Suppressor macrophage treated with lipopolysaccharide for 4 hours (primary cell): ENCODE measurements around the gene CDK10.
"Not testable (repeated sequence)": the region's sequence is repeated elsewhere in the genome, so short reads cannot be mapped to it uniquely, and the experiment has no call there.

Source experiments
- DNase-seq: peaks from one replicate; pipeline ENCODE4 v3.0.0-alpha.2; 2020

The CDK10 gene

GRCh38 chr16:89668790-89669158 lies 17.7 kb upstream of the CDK10 start:
- DNase-seq: no peak

DNA sequence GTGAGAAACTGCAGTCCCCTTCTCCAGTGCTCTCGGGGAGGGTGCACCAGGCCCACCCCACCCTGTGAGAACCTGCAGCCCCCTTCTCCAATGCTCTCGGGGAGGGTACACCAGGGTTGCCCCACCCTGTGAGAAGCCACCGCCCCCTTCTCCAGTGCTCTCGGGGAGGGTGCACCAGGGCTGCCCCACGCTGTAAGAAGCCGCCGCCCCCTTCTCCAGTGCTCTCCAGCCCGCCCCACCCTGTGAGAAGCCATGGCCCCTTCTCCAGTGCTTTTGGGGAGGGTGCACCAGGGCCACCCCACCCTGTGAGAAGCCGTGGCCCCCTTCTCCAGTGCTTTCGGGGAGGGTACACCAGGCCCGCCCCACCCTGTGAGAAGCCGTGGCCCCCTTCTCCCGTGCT lies 16.7 kb upstream of the CDK10 start:
- DNase-seq: no peak

- DNase-seq: no peak
Observed at GRCh38 chr16:89670496-89671431, 15.7 kb upstream of the CDK10 start.

DNA sequence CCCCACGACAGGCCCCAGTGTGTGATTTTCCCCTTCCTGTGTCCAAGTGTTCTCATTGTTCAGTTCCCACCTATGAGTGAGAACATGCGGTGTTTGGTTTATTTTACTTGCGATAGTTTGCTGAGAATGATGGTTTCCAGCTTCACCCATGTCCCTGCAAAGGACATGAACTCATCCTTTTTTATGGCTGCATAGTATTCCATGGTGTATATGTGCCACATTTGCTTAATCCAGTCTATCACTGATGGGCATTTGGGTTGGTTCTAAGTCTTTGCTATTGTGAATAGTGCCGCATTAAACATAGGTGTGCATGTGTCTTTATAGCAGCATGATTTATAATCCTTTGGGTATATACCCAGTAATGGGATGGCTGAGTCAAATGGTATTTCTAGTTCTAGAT lies 14.9 kb upstream of the CDK10 start:
- not testable (repeated sequence) for DNase-seq

GRCh38 chr16:89672177-89672941 lies 14.1 kb upstream of the CDK10 start:
- DNase-seq: no peak

- DNase-seq: no peak
Observed at GRCh38 chr16:89678258-89678657, 8.2 kb upstream of the CDK10 start.

- no peak for DNase-seq
Observed at GRCh38 chr16:89685916-89686315, 573 bp upstream of the CDK10 start.

DNA sequence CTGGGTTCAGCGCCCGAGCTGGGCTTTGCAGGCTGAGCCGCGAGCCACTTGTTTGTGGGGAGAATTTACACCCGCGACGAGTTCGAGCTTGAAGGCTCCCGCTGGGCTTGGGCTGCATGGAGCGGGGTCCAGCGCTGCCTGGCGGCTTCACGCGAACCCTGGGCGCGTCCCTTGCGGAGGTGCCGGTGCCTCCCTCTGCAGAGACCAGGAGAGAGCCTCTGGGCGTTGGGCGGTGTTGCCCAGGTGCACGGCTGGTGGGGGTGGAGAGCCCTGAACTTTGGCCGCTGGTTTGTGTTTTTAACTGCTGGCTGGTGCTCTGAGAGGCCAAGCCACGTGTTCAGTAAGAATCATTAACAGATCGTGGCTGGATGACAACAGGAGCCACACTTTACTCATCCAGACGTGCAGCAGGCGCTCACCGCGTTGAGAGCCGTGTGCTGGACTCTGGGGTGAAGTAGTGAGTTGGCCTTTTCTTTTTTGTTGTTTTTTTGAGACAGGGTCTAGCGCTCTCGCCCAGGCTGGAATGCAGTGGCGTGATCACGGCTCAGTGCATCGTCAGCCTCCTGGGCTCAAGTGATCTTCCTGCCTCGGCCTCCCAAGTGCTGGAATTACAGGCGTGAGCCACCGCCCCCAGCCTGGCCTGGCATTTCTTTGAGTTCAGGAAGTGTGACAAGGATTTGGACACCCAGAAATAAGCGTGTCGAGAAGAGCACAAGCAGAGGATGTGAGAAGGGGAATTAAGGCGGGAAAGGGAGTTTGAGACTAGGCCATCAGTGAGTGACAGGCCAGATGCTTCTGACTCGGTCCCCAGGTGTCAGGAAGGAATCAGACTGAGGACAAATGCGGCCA lies 827 bp downstream of the CDK10 start:
- DNase-seq: no peak

DNA sequence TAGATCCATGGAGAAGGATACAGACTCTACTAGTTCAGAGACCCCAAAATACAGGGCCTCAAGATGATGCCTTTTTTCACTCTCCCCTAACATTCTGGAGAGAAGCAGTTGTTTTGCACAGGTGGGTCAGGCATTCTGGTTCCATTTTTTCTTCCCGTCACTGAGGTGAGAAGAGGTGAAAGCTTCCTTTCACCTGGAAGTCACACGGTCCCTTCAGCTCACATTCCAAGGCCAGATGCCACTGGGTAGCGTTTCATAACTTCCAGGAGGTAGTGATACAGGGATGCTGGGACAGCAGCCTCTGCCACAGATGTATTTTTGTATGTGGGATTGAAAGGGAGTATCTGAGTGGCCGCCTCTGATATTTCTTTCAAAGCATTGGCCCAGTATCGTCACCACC lies 1.9 kb downstream of the CDK10 start:
- no peak for DNase-seq

GRCh38 chr16:89689142-89689541 lies 2.7 kb downstream of the CDK10 start:
- DNase-seq: no peak

DNA sequence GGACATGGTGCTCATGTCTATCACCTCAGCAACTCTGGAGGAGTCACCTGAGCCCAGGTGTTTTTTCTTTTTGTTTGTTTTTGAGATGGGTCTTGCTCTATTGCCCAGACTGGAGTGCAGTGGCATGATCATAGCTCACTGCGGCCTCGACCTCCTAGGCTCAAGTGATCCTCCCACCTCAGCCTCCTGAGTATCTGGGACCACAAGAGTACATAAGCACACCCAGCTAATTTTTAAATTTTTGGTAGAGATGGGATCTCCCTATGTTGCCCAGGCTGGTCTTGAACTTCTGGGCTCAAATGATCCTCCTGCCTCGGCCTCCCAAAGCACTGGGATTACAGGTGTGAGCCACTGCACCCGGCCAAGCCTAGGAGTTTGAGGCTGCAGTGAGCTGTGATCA lies 3.1 kb downstream of the CDK10 start:
- DNase-seq: not testable (repeated sequence)

- no peak for DNase-seq
Observed at GRCh38 chr16:89690392-89690901, 4.0 kb downstream of the CDK10 start.

- no peak for DNase-seq
Observed at GRCh38 chr16:89691231-89691985, 4.9 kb downstream of the CDK10 start.

GRCh38 chr16:89691986-89692569 lies 5.6 kb downstream of the CDK10 start:
- no peak for DNase-seq

GRCh38 chr16:89693289-89693731 lies 6.8 kb downstream of the CDK10 start:
- DNase-seq: no peak

DNA sequence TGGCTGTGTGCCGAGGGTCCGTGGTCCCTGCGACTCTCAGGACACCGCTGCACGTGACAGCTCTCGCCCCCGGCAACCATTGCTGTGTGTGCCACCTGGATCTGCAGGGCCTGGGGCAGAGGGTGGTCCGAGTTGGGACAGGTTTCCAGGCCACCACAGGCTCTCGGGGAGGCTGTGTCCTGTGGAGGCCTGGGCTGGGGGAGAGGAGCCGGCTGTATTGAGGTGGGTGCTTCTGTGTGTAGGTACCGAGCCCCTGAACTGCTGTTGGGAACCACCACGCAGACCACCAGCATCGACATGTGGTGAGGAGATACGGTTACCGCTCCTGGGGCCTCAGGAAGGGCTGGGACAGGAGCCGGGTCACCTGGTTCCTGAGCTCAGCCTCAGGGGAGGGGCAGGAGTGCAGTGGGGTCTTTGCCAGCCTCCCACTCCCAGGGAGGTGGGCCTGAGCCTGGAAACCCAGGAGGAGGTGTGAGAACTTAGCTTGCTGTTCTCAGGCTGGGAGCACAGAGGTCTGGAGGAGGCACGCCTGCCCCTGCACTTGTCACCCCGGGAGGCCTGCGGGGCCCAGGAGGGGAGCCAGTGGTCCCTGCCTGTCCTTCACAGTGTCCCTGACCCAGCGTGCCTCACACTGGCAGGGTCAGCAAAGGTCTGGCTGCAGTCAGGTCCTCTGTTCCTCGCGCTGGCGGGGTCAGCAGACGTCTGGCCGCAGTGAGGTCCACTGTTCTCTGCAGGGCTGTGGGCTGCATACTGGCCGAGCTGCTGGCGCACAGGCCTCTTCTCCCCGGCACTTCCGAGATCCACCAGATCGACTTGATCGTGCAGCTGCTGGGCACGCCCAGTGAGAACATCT lies 7.7 kb downstream of the CDK10 start:
- no peak for DNase-seq

- DNase-seq: not testable (repeated sequence)
Observed at GRCh38 chr16:89694784-89695085, 8.2 kb downstream of the CDK10 start.

DNA sequence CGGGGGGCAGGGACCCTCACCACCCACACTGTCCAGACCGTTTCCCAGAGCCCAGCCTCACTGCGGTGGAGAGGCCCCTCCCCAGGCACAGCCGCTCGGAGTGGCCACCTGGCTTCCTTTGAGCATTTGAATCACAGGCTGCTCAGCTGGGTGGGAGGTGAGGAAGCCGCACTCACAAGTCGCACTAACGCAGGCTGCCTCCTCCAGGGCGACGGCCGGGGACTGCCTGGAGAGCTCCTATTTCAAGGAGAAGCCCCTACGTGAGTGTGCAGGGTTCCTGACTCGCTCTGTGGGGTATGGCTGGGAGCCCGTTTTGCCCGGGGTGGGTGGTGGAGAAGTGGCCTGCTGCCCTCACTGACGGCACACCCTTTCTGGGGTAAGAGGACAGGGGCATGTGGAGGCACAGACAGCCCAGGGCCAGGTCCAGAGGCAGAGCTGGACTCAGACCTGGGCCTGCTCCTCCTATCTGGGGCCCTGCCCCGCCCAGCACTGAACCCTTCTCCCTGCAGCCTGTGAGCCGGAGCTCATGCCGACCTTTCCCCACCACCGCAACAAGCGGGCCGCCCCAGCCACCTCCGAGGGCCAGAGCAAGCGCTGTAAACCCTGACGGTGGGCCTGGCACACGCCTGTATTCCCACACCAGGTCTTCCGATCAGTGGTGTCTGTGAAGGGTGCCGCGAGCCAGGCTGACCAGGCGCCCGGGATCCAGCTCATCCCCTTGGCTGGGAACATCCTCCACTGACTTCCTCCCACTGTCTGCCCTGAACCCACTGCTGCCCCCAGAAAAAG lies 8.8 kb downstream of the CDK10 start:
- no peak for DNase-seq

DNA sequence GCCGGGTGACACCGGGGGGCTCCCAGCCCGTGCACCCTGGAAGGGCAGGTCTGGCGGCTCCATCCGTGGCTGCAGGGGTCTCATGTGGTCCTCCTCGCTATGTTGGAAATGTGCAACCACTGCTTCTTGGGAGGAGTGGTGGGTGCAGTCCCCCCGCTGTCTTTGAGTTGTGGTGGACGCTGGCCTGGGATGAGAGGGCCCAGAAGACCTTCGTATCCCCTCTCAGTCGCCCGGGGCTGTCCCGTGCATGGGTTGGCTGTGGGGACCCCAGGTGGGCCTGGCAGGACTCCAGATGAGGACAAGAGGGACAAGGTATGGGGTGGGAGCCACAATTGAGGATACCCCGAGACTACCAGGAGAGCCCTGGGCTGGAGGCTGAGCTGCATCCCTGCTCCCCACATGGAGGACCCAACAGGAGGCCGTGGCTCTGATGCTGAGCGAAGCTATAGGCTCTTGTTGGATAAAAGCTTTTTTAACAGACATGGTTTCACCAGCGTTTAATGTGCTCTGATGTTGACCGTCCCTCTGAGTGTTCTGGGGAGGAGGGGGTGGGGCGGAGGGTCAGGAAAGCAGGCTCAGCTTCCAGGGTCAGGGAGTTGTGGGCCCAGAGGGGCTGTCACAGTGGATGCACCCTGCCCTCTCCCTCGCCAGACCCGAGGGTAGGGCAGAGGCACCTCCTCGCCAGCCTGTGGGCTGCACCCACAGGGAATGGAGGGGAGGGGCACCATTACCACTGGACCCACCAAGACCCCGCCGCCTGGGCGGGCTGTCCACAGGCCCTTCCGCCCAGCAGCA lies 9.6 kb downstream of the CDK10 start:
- no peak for DNase-seq
